MCF 10A (cell line): Measurements from ENCODE around the gene PRELID2. TPM values are rescaled to one million over a fixed set of nuclear protein-coding genes. Genes with fewer than 3 reads are reported as not detected.

Experiments used
- BruUV-seq: library from RNA; stranded (reverse); fragments of 400-500 nt; replicated peaks from 2 replicates; lab custom pipeline; 2021; lab: Mats Ljungman, UMichigan
- CTCF ChIA-PET: fragments of 300-600 bp; sonication (Branson Sonifier 250); formaldehyde crosslinking; extraction: SDS; loops from one replicate; lab custom pipeline; 2021; ENCODE audit warnings: antibody characterized with exemption, inconsistent platforms; lab: Yijun Ruan, JAX
- POLR2A ChIA-PET: fragments of 300-600, 350-650 bp; sonication (Branson Sonifier 250); formaldehyde crosslinking; extraction: SDS; loops from one replicate; lab custom pipeline; 2020; ENCODE audit warnings: antibody characterized with exemption, inconsistent platforms; lab: Yijun Ruan, JAX
- DNase-seq: peaks from one replicate; pipeline ENCODE4 v3.0.0-alpha.2; 2018; ENCODE audit not compliant: unreplicated experiment
- H3K27ac Mint-ChIP-seq: one replicate; pipeline ENCODE4 v1.8.0; 2022; ENCODE audit warnings: mild to moderate bottlenecking, low read depth, mixed read lengths; ENCODE audit not compliant: unreplicated experiment
- H3K27me3 Mint-ChIP-seq: one replicate; pipeline ENCODE4 v1.8.0; 2022; ENCODE audit warnings: mixed read lengths; ENCODE audit not compliant: insufficient read depth, unreplicated experiment
- H3K36me3 Mint-ChIP-seq: one replicate; pipeline ENCODE4 v1.8.0; 2022; ENCODE audit warnings: mild to moderate bottlenecking, moderate library complexity, mixed read lengths; ENCODE audit not compliant: insufficient read depth, unreplicated experiment
- H3K4me1 Mint-ChIP-seq: one replicate; pipeline ENCODE4 v1.8.0; 2022; ENCODE audit warnings: mixed read lengths; ENCODE audit not compliant: insufficient read depth, unreplicated experiment
- H3K4me3 Mint-ChIP-seq: one replicate; pipeline ENCODE4 v1.8.0; 2022; ENCODE audit warnings: mild to moderate bottlenecking, moderate library complexity, mixed read lengths; ENCODE audit not compliant: unreplicated experiment
- H3K9me3 Mint-ChIP-seq: one replicate; pipeline ENCODE4 v1.8.0; 2022; ENCODE audit warnings: mixed read lengths; ENCODE audit not compliant: unreplicated experiment
- intact Hi-C: fragments of 100-400 bp; cut with micrococcal nuclease; formaldehyde crosslinking; loops from 2 replicates; pipeline ENCODE4 v1.14.1; 2022
- total RNA-seq: library from RNA; stranded (reverse); gene quantifications from 2 replicates; pipeline ENCODE4 v1.2.3, GENCODE V29; 2022
- TF ChIP-seq, protein P1 (sequence below): fragments of 200-600 bp; IDR thresholded peaks from one replicate; pipeline ENCODE4 v1.8.0; 2022; ENCODE audit warnings: antibody characterized with exemption, mild to moderate bottlenecking; ENCODE audit not compliant: unreplicated experiment

The PRELID2 gene
- total RNA-seq, 1 experiment from 2014 or later: 11.4 TPM

DNA sequence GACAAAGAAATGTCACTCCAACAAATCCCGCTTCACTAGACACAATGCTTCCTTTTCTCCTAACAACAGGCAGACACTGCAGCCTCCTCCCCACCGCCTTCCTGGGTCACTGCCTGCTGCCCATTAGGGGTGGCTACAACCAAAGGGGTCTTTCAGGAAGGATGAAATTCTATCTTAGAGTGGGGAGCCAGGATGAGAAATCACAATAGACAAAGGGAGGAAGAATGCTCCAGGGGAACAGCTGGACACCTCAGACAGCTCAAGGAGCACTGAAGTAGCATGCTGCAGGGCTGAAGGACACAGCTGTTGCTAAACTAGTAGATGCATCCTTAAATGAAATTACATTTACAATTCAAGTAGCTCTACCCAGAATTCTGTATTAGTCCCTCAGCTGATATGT lies 54.2 kb downstream of the PRELID2 start:
- CTCF ChIA-PET: interaction anchor here (0.6 to 1.4 kb wide), 4 partner anchors 31 to 347 kb away, joined by 3 to 6 read pairs (median 4); no protein-coding TSS in a partner anchor
- Mint-ChIP-seq H3K4me1 (peaks cover 19% of the 10 kb centered on the region), H3K27ac (no peak overlapping the region), H3K4me3 (no peak overlapping the region), H3K9me3 (no peaks in the 10 kb centered on the region), H3K36me3 (no peaks in the 10 kb centered on the region), H3K27me3 (no peaks in the 10 kb centered on the region)
- intact Hi-C loops: no loop called here
- BruUV-seq: no TSS peak
- TF ChIP-seq, protein P1, sequence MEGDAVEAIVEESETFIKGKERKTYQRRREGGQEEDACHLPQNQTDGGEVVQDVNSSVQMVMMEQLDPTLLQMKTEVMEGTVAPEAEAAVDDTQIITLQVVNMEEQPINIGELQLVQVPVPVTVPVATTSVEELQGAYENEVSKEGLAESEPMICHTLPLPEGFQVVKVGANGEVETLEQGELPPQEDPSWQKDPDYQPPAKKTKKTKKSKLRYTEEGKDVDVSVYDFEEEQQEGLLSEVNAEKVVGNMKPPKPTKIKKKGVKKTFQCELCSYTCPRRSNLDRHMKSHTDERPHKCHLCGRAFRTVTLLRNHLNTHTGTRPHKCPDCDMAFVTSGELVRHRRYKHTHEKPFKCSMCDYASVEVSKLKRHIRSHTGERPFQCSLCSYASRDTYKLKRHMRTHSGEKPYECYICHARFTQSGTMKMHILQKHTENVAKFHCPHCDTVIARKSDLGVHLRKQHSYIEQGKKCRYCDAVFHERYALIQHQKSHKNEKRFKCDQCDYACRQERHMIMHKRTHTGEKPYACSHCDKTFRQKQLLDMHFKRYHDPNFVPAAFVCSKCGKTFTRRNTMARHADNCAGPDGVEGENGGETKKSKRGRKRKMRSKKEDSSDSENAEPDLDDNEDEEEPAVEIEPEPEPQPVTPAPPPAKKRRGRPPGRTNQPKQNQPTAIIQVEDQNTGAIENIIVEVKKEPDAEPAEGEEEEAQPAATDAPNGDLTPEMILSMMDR: no peak
- POLR2A ChIA-PET: no interaction called here
- no peak for DNase-seq

DNA sequence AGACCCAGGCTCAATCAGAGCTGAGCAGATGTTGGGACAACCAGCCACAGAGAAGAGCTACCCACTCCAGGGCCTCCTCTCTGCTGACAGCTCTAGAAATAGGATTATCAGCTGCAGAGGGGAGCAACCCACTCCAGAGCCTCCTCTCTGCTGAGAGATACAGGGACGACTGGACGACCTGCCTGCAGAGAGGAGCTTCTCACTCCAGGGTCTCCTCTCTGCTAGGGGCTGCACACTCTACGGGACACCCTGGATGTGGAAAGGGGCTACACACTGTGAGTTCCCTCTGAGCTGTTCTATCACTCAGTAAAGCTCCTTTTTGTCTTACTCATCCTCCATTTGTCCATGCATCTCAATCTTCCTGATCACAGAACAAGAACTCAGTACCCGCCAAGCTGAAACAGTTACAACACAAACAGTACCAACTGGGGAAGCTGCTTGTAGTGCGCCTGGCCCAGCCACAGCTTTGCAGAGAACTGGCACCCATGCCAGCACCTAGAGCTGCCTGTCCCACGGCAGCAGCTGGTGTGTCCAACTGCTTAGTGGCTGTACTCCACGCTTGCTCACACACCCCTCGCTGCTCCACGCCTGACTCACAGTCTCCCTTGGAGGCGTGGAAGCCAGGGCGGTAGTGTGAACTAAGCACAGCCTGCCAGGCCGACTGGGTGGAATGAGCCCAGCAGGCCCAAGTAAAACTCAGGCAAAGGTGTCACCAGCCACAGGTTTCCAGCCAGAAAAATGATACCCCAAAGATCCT lies 56.8 kb downstream of the PRELID2 start:
- H3K9me3 Mint-ChIP-seq: no peaks in the 10 kb centered on the region
- ChIA-PET CTCF (interaction anchor here (0.6 to 1.5 kb wide), 4 partner anchors 47 to 432 kb away, joined by 3 to 4 read pairs (median 3); no protein-coding TSS in a partner anchor), POLR2A (interaction anchor here (1.3 kb wide), 1 partner anchor 9 kb away, joined by 4 read pairs; no protein-coding TSS in a partner anchor)
- TF ChIP-seq, protein P1: no peak
- intact Hi-C loops: no loop called here
- no peak overlapping the region for H3K27ac Mint-ChIP-seq
- peaks cover 27% of the 10 kb centered on the region for H3K4me1 Mint-ChIP-seq
- no peak overlapping the region for H3K4me3 Mint-ChIP-seq
- no peaks in the 10 kb centered on the region for H3K27me3 Mint-ChIP-seq
- DNase-seq: no peak
- H3K36me3 Mint-ChIP-seq: no peaks in the 10 kb centered on the region
- no TSS peak for BruUV-seq

DNA sequence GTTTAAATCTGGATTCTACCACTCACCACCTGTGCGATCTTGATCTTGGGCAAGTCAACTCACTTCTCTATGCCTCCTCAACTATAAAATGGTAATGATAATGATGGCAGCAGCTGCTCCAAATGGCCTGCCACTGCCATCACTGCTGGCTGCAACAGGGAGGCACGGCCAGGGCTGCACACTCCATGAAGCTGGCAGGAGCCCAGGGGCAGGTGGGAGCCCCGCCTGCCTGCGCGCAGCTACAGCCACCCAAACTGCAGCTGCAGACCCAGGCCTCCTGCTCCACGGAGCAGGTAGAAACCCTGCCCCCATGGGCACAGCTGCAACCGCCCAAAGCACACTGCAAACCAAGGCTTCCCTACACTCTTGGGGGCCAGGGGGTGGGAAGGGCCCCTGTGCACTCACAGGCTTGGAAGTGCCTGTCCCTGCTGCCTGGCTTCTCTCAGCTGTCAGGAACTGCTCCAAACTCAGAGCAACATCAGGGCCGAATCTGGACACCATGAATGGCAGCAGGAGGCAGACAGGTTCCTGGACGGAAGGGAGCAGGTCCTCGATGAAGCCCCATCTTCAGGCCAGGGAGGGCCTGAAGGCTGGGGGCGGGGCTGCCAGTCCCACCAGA lies 57.6 kb downstream of the PRELID2 start:
- POLR2A ChIA-PET: interaction anchor here (1.2 to 1.3 kb wide), 2 partner anchors 10 to 96 kb away, joined by 3 to 4 read pairs; no protein-coding TSS in a partner anchor
- Mint-ChIP-seq H3K4me1 (peaks cover 27% of the 10 kb centered on the region), H3K9me3 (no peaks in the 10 kb centered on the region), H3K27me3 (no peaks in the 10 kb centered on the region), H3K27ac (no peak overlapping the region), H3K4me3 (no peak overlapping the region), H3K36me3 (no peaks in the 10 kb centered on the region)
- BruUV-seq: no TSS peak
- CTCF ChIA-PET: interaction anchor here (0.6 to 1.5 kb wide), 4 partner anchors 49 to 431 kb away, joined by 3 to 4 read pairs (median 3); no protein-coding TSS in a partner anchor
- no peak for DNase-seq
- TF ChIP-seq, protein P1: no peak
- intact Hi-C loops: no loop called here

DNA sequence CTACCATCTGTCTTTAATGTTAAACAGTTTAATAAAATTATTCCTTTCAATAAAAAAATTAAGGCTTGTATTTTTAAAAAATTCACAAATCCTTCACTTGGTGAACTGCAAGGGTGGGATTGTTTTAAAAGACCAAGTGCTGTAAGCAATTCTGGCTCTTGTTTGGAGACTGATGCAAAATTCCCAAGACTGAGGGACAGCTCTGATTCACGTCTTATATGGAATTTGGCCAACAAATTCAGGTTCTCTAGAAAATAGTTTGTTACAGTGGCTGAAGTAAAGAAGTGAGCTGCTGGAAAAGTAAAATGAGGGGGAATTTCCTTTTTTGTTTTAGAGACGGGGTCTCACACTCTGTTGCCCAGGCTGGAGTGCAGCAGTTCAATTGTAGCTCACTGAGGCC lies 58.3 kb downstream of the PRELID2 start:
- ChIA-PET CTCF (interaction anchor here (0.7 to 1.1 kb wide), 3 partner anchors 13 to 111 kb away, joined by 3 read pairs; no protein-coding TSS in a partner anchor), POLR2A (interaction anchor here (1.2 to 1.8 kb wide), 2 partner anchors 12 to 95 kb away, joined by 3 to 4 read pairs; no protein-coding TSS in a partner anchor)
- Mint-ChIP-seq H3K9me3 (no peaks in the 10 kb centered on the region), H3K27ac (peak overlapping the region; percentile 80), H3K27me3 (no peaks in the 10 kb centered on the region), H3K36me3 (no peaks in the 10 kb centered on the region), H3K4me1 (peaks cover 27% of the 10 kb centered on the region), H3K4me3 (no peak overlapping the region)
- TF ChIP-seq, protein P1: no peak
- no TSS peak for BruUV-seq
- intact Hi-C loops: no loop called here
- peak; percentile 69 for DNase-seq
